ENCODE results near the gene WNT8B.

The WNT8B gene

DNA sequence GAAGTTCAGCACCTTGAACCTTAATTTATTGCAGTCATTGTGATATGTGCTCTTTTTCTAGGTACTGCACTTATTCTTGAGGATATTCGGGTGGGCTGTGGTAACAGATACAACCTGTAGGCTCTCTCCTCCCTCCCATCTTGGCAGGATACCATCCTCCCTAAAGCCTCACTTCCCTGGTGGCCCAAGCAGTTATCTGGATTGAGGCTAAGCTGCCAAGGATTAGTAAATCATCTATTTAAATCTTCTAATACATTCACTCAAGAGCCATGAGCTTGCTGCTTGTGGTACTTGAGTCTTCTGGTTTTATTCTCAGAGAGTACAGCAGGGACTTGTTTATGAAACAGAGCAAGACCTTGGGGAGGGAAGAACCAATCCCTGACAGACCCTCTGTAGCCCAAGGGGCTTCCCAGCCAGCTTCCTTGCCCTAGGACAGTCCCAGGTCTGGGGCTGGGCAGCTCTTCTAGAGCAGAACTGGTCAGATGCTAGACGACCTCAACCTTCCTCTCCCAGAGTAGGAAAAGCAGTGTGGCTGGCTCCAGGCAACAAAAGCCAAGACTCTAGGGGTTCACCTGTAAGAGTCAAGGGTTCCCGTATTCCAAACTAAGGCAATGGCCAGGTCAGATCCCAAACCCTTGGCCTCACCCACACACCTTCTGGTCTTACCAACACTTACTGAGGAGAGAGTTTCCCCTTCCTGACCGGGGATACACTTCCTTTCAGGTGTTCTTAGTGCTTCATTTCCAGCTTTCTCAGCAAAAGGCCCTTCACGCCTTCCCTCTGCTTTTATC lies 21.3 kb downstream of the WNT8B start:
- no peak for DNase-seq

DNA sequence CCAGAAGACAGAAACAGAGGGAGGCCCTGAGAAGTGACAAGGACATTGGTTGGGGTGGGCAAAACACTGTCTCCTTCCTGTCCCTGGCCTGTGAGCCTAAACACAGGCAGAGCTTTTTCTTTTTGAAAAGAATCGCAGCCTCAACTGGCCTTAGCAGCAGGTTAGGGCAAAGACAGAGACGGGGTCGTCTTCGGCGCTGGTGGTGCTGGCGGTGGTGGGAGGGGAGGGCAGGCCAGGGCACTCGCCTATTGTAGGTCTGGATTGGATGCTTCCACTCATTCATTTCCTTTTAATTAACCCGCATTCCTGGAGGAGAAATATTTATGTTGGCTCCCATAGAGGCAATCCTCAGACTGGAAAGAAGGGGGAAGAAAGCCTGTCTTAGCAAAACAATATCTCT lies 22.6 kb downstream of the WNT8B start:
- no peak for DNase-seq

DNA sequence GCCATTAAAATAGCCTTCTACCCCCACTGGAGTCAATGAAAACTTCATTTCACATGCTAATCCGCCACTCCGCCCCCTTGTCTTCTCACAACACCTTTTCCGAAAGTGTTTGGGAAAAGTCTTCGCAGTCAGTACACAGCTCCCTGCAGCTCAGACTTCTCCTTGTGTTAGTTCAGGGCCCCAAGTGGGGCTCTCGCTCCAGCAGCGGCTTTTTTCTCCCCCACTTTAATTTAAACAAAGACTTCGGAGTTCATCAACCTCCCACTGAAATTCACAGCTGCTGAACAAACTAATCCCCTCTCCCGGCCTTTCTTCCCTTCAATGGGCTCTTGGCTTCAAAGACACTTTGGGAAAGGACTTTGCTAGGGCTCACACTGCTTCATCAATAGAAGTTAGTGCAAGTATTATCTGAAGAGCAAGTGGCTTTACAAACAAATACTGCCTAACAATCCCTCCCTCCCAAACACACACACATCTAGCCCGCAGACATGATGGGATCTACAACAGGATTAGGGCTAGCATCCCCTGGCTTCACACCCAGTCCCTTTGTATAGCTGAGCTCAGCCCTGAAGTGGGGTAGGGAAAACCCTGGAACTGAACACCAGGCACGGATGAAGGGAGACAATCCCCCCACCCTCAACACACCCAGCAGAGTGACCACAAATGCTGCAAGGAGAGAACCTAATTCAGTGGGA lies 23.1 kb downstream of the WNT8B start:
- no peak for DNase-seq

DNA sequence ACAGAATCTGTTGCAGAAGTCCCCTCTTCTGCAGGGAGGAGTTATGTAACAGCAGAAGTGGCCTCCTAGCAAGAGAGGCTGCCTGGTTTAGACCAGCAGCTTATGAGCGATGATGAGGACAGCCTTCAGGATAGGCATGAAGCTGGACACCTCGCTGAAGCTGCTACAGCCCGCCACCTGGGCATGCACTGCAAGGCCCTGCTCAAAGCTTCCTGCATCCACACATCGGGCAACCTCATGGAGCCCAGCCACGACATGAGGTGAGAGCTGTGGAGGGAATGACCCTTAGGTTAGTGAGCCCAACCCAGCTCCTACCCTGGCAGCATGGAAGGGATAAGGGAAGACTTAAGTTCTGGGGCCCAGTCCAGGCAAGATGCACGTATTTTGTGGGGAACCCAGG lies 24.7 kb downstream of the WNT8B start:
- DNase-seq = no peak

DNA sequence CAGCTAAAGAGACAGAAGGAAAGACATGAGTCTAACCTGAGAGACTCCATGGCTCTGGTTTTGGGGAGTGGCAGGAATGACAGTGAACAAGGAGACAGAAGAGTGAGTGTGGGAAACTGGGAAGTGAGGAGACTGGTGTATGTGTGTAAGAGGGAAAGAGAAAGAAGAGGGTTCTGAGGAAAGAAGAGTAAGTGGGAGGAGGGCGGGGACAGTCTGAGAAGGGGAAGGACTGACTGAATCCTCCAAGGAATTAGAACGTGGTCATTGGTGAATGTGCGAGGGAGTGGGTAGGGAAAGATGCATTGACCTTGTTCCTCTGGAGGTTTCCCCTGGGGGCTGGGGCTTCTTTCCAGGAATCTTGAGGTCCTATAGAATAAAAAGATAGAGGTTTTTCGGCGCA lies 26.6 kb downstream of the WNT8B start:
- no peak for DNase-seq

DNA sequence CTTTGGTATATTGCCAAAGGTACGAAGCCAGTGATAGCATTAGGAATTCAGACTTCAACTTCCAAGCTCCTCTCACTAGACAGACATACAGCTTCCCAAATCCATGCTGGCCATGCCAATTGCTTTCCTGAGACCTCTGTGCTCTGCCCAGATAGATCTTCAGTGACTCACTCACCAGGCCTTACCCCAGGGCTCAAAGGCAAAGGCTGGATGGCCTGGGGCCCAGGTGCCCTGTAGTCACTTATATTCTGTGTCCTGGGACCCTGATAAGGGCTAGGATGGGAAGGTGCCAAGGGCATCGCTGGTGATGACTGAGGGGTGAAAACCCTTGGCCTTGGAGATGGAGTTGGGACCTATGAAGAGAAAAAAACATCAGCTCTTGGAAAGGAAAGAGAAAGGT lies 27.7 kb downstream of the WNT8B start:
- no peak for DNase-seq

DNA sequence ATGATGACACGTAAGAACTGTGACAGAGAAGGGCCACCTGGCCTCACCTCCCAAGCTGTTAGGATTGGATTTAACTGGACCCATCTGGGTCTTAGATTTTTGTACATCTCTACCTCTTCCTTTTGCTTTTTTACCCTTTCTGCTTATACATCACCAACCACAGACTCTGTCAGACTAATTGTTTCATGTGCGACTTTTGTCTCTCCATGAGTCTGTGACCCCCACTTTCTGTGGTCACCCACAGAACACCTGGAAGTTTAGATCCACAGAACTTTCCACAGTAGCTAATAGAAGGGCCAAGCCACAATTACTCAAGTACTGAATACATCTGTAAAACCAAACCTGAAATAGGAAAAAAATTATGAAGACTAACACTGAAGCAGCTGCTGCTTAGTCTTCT lies 33.8 kb downstream of the WNT8B start:
- DNase-seq = no peak

DNA sequence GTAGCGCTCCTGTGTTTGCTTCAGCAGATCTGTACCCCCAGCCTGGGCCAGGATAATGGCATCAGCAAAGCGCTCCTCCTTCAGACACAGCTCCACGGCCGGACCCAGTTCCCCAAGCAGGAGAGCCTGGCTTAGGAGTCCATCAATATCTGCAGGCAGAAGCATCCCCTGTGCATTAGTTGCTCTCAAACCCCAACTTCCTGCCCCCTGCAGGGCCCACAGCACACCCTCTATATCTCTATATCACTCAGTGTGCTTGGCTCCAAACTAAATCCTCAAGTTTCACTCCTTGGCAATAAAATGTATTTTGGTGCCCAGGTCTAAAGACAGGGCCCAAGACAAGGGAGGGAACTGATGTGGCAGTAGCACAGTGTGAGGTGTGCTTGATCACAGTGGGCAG lies 35.2 kb downstream of the WNT8B start:
- no peak for DNase-seq

DNA sequence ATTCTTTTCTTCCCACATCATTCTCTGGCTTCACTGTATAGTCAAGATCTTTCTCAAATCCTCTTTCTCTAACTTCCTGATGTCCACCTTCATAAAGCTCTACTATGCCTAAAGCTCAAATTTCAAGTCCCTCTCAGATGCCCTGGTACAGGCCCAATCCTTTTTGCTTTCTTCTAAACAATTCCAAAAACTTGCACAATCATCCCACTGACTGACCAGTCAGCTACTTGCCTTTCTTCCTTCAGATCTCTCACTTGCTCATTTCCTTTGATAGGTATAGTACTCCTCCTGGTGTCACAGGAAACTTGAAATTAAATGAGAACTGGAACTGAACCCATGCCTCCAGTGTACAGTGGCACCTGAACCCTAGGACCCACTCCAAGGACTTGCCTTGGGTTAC lies 38.6 kb downstream of the WNT8B start:
- DNase-seq = no peak

DNA sequence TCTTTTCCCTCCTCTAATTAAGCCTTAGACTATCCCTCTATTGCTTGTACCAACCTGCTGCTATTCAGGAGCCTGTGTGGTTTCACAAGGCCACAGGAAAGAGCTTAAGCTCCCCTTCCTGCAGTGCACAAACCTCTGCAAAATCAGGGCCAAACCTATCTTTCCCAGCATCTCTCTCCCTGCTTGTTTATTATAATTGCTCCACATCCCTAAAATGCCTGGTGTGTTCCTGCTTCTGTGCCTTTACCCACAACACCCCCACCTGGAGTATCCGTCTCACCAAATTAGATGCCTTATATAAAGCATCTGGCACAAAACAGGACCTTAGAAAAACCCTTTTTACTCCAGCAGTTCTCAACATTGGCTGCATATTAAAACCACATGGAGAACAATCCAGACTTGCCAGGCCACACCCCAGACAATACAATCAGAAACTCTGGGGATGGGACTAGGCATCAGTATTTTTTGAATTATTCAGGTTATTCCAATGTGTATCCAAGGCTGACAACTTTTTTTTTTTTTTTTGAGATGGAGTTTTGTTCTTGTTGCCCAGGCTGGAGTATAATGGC lies 40.2 kb downstream of the WNT8B start:
- DNase-seq = no peak

DNA sequence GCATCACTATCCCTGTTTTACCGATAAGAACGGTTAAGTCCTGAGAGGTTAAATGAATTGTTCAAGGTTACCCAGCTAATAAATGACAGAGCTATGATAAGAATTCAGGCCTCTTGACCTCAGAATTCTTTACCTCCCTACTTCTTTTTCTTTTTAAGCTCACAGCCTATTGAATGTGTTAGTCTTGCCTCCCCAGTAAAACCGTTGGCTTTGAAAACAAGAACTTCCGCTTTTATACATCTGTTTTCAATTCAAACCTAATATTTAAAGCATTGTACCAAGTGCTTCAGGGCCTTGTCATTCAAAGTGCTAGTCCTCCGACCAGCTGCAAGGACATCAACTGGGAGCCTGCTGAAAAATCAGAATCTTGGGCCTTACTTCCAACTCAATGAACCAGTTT lies 41.3 kb downstream of the WNT8B start:
- no peak for DNase-seq

DNA sequence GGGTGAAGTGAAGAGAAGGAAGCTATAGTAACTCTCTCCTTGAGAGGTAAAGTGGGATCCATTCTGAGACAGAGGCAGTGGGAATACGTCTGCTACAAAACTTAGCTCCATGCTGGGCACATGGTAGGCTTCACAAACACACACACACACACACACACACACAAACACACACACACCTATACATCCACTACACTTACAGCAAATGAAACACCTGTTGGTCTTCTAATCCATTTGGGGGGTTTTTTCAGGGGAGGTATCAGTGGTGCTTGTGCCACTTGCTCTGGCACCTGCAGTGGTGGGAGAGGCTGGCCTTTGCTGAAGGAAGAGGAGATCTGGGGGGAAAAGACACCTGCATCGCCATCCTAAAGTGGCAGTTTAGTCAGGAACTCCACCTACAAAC lies 42.4 kb downstream of the WNT8B start:
- DNase-seq = no peak

DNA sequence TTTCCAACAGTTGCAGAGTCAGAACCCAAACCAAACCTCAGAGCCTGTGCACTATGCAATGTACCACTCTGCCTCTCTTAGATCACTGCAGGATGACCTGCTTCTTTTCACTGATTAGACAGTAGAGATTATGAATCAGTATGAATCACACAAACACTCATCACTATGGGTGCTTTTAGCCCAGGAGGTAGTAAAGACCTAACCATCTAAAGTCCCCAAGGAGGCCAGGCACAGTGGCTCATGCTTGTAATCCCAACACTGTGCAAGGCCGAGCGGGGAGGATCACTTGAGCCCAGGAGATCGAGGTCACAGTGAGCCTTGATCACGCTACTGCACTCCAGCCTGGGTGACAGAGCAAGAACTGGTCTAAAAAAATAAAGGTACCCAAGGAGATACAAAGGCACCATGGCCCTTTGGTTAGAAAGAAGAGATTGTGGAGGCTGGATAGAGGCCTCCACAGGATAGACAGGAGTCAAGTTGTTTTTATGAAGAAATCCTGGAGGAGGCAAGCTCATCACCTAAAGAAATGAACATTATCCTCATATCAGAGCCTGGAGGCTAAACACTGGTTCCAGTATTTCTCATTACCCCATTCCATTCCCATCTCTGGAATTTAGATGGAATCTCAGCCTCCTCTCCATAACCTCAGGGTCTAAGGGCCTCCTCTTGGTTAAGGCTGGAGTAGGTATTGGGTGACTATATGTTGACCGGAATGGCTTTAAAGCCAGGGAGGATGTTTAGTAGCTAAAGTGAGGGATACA lies 44.0 kb downstream of the WNT8B start:
- DNase-seq = peak; percentile 70

DNA sequence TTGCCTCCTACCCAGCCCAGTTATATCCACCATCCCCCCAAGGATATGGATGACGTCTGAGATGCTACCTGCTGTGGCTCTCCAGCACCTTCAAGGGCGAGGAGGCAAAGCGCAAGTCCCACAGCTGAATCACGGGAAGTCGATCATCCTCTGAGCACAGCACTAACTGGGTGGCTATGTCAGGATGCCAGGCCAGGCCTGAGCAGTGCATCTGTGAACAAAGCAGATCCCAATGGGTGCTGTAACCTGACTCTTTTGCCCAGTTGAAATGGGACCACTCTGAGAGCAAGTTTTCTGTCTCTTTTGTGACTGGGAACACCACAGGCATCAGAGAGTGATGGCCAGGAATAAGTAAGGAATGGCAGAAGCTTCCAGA lies 44.5 kb downstream of the WNT8B start:
- no peak for DNase-seq

DNA sequence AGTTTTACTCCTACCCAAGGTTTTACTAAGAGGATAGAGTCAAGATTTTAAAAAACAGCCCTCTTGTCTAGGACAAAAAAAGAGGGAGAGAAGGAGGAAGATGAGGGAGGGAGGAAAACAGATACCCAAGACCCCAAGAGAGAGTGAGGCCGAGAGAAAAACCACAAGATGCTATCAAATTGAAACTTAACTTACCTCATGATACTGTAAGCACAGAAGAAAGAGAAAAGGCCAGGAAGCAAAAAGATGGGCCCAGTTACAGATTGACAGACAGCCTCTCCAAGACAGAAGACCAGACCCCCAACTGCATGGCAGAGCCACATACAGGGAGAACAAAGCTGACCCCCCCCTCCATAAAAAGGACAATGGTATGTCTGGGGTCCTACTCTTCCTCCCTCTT lies 45.5 kb downstream of the WNT8B start:
- DNase-seq = peak; percentile 46

DNA sequence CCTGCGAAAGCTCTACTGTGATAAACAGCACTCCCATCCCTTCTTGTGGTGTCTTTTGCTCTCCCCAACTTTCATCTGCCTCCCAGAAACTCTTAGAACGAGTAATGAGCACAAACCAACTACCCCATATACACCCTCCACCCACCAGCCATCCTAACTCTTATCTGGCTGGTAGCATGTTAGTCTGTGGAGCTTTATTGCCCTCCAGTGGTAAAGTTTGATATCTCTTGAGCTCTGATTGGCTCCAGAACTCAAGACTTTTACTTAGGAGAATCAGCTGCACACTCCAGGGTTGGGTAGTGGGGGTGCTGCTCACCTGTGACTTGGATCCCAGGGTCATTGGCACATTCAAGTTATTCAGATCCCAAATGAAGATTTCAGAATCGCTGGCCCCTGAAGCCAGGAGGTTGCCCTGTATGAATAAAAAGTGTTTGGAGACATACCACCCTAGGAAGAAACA lies 45.9 kb downstream of the WNT8B start:
- peak; percentile 86 for DNase-seq

DNA sequence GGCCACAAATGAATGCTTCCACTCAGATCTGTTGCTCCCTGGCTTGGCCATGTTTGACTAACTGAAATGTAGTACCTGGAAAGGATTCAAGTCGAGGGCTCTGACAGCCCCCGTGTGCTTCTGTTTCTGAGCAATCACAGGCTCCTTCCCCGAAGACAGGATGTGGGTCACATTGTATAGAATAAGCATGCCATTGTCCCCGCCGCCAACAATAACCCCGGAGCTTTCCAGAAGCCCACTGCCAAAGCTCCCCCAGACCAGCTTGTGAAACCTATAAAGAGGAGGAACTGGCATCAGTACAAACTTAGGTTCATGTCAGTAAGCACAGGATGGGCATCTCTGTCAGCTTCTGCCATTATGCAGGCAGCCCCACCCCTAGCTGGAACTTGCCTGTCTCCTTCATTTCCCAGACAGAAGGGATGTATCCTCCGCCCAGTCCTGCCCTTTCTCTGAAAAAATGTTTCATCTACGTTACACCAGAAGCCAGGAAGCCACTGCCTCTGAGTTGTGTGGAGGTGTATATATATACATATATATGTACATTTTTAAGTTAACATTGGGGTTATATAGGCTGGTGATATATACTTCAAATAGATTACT lies 46.5 kb downstream of the WNT8B start:
- DNase-seq = peak; percentile 86

DNA sequence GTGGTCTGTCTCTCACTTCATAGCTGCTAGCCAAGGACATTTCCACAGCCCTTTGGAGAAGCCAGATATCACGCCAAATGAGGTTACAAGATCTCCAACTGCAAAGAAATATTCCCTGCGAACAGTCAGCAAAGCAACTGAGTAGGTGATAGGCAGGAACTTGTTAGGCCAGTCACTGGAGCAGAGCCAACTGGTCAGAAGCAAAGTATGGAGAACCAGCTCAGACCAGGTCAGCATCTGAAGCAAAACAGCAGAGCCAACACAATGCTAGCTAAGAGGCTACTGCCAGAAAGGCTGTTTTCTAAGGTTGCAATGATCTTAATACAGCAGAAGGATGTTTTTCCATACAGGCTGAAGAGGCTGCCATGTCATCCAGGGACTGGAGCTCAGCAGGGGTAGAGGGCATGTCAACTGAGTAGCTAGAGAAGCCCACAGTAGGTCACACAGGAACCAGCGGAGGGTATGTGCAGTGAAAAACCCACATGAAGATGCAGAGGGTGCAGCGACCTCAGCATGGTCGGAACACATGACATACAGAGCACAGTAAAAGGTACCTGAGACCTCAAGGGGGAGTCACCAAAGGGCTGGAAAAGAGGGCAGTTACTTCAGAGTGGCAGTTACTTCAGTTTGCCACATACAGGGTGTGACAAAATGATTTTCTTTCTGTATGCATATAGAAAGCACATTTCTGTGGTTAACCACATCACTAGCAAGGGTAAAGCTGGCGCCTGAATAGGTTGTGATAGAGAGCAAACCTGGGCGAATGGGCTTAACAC lies 47.9 kb downstream of the WNT8B start:
- peak; percentile 92 for DNase-seq

DNA sequence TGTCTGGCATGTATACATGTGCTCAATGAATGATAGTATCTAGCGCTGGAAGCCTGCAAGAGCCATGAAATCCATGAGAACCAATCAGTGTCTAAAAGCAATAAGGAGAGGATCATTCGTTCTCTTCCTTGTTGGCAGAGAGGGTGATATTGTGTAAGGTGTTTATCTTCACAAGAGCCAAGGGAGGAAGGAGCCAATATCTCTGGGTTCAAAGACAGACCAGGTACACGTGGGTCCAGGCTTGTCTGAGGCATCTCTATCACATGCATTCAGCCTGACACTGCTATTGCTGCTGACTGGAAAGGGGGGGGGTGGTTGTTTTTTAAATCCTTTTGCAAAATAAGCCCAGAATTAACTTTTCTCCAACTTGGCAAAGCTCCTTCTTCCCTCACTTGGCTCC lies 52.8 kb downstream of the WNT8B start:
- no peak for DNase-seq

DNA sequence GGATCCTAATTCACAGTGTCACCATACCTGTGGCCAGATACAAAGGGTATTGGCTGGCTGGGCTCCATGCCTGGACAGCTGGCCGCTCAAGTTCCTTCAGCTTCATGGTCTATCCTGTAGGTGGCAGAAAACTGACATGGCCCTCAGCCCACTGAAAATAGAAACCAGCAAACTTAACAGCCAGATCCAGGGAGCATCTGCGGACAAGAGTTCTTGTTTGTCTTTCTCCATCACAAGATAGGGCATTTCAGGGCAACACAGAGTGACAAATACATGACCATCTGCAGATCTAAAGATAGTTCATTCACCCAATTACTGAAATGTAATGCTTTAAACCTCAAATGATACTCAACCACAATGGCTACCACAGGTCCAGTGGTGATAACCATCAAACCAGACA lies 54.0 kb downstream of the WNT8B start:
- DNase-seq = no peak

DNA sequence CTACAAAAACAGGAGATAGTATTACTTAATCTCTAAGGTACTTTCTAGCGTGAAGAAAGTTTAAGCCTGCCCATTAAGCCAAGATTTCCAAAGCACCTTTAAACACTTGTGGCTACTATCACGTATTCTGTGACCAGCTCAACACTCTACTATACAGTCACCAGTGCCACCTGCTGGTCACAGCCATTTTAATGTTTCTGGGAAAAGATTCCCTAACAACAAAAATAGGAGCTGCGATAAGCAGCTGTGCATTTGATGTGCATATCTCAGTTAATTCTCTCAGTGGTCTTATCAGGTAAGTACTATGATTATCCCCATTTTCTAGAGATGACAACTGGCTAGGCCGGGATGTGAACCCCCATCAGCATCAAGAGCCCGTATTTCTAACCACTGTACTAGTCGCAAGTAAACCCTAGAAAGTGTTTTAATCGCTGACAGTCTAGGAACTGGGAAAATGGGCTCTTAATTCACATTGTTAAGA lies 56.0 kb downstream of the WNT8B start:
- DNase-seq = peak; percentile 70

All from activated CD4-positive, alpha-beta T cell treated with anti-CD3 and anti-CD28 coated beads, Interleukin-2, Interleukin-6, amounts not matched to agents 100 ng/mL and 50 ng/mL, durations not matched to agents 16 hours and 8 hours (primary cell).